Measurements from ENCODE around the gene PTPRT. TPM values are rescaled to one million over a fixed set of nuclear protein-coding genes. Genes with fewer than 3 reads are reported as not detected.

Gene PTPRT
- total RNA-seq, 3 donors from 2014 or later: 0.32 to 6.3 (median 4.9) TPM

DNA sequence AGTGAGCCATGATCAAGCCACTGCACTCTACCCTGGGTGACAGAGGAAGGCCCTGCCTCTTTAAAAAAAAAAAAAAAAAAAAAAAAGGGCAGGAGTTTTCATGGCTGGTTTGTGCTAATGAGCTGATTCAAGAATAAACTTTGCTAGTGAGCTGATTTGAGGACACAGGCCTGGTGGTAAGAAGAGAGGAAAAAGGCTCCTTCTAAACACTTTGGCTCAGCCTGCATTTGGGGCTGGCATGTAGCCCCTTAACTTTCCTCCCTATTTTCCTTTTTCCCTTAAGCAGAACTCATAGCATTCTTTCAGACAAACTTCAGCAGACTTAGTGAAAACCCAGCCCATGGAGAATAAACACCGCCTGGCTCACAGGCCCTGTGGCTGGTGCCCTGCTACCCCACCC lies 432.7 kb downstream of the PTPRT start:
- DNase-seq (ENCODE audit: low spot score in 2 of 2): no peak
- intact Hi-C loops (cut with DNase I; ENCODE audit: low total_unique reads): no loop called here
- H3K4me1 ChIP-seq: no peaks in the 10 kb centered on the region
- TF ChIP-seq POLR2A (IDR thresholded peaks at IDR 0.05): no peak
- TF ChIP-seq, protein P1, sequence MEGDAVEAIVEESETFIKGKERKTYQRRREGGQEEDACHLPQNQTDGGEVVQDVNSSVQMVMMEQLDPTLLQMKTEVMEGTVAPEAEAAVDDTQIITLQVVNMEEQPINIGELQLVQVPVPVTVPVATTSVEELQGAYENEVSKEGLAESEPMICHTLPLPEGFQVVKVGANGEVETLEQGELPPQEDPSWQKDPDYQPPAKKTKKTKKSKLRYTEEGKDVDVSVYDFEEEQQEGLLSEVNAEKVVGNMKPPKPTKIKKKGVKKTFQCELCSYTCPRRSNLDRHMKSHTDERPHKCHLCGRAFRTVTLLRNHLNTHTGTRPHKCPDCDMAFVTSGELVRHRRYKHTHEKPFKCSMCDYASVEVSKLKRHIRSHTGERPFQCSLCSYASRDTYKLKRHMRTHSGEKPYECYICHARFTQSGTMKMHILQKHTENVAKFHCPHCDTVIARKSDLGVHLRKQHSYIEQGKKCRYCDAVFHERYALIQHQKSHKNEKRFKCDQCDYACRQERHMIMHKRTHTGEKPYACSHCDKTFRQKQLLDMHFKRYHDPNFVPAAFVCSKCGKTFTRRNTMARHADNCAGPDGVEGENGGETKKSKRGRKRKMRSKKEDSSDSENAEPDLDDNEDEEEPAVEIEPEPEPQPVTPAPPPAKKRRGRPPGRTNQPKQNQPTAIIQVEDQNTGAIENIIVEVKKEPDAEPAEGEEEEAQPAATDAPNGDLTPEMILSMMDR (IDR thresholded peaks at IDR 0.05): no peak
- no peak for TF ChIP-seq POLR2AphosphoS5 (IDR thresholded peaks at IDR 0.05)
- H3K36me3 ChIP-seq: no peaks in the 10 kb centered on the region
- no peaks in the 10 kb centered on the region for H3K27me3 ChIP-seq
- H3K9me3 ChIP-seq: no peaks in the 10 kb centered on the region
- no peak overlapping the region for H3K27ac ChIP-seq
- H3K4me3 ChIP-seq: no peak overlapping the region

DNA sequence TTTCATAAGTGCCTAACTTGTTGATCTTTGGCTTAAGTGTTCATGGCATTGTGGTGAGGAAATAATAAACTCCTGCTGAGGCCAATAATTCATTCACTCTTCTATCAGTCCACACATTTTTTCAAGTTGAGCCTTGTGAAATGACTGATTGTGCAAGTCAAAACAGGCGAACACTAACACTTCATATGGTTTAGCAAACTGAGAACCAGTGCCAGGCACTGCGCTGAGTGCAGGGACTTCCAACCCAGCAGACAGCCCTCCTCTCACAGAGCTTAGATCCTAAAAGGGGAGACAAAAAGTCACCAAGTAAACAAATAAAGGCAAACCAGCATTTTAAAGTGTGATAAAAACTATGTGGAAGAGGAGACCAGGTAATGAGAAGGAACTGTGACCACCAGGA lies 435.0 kb downstream of the PTPRT start:
- intact Hi-C loops (cut with DNase I; ENCODE audit: low total_unique reads): no loop called here
- TF ChIP-seq POLR2AphosphoS5 (IDR thresholded peaks at IDR 0.05) (no peak), POLR2A (IDR thresholded peaks at IDR 0.05) (no peak)
- TF ChIP-seq, protein P1 (IDR thresholded peaks at IDR 0.05): no peak
- H3K4me3 ChIP-seq: no peak overlapping the region
- H3K27ac ChIP-seq: peak overlapping the region in 1 of 2 donors; percentile 12
- H3K36me3 ChIP-seq: no peaks in the 10 kb centered on the region
- H3K27me3 ChIP-seq: no peaks in the 10 kb centered on the region
- no peaks in the 10 kb centered on the region for H3K9me3 ChIP-seq
- H3K4me1 ChIP-seq: no peaks in the 10 kb centered on the region
- DNase-seq (ENCODE audit: low spot score in 2 of 2): no peak

DNA sequence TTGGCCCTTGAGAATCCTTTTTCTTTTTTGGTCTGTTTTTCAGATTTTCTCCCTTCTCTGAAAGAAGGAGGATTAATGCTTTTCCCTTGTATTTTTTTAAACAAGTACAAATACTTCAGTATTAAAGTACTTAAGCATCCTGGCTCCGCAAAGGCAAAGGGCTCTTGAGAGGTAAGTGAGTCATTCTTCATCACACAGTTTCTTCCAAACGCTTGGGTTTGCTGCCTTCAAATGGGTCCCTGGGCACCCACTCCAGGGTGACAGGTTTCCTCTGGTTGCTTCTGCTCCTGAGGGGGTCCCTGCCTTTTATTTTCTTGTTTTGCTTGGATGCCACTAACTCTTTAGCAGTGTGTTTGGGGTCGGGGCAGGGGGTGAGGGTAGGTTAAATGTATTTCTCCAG lies 437.1 kb downstream of the PTPRT start:
- Histone ChIP-seq H3K27me3 (no peaks in the 10 kb centered on the region), H3K4me1 (no peaks in the 10 kb centered on the region), H3K4me3 (no peak overlapping the region), H3K36me3 (no peaks in the 10 kb centered on the region), H3K9me3 (no peaks in the 10 kb centered on the region), H3K27ac (no peak overlapping the region)
- DNase-seq (ENCODE audit: low spot score in 2 of 2): no peak
- intact Hi-C loops (cut with DNase I; ENCODE audit: low total_unique reads): no loop called here
- TF ChIP-seq POLR2AphosphoS5 (IDR thresholded peaks at IDR 0.05): no peak
- TF ChIP-seq, protein P1 (IDR thresholded peaks at IDR 0.05): no peak
- no peak for TF ChIP-seq POLR2A (IDR thresholded peaks at IDR 0.05)

DNA sequence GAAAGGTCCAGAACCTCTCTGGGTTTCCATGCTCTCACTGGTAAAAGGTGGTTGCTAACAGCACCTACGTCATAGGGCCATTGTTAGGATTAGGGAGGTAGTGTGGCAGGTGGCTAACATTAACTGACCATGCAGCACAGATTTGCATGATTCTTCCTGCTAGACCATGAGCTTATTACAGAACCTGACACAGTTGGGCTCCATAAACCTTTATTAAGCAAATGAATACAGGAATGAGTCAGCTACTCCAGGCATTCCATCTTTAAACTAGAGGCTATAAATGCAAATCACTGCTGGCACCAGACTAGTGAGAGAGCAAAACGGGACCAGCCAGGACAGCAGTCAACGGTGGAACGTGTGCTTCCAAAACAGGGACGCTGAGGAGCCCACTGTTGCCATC lies 440.1 kb downstream of the PTPRT start:
- no peak for TF ChIP-seq POLR2A (IDR thresholded peaks at IDR 0.05)
- TF ChIP-seq POLR2AphosphoS5 (IDR thresholded peaks at IDR 0.05): no peak
- TF ChIP-seq, protein P1 (IDR thresholded peaks at IDR 0.05): no peak
- no peak overlapping the region for H3K27ac ChIP-seq
- no peak overlapping the region for H3K4me3 ChIP-seq
- H3K36me3 ChIP-seq: no peaks in the 10 kb centered on the region
- H3K9me3 ChIP-seq: no peaks in the 10 kb centered on the region
- no peaks in the 10 kb centered on the region for H3K4me1 ChIP-seq
- intact Hi-C loops (cut with DNase I; ENCODE audit: low total_unique reads): no loop called here
- DNase-seq (ENCODE audit: low spot score in 2 of 2): no peak
- H3K27me3 ChIP-seq: no peaks in the 10 kb centered on the region

DNA sequence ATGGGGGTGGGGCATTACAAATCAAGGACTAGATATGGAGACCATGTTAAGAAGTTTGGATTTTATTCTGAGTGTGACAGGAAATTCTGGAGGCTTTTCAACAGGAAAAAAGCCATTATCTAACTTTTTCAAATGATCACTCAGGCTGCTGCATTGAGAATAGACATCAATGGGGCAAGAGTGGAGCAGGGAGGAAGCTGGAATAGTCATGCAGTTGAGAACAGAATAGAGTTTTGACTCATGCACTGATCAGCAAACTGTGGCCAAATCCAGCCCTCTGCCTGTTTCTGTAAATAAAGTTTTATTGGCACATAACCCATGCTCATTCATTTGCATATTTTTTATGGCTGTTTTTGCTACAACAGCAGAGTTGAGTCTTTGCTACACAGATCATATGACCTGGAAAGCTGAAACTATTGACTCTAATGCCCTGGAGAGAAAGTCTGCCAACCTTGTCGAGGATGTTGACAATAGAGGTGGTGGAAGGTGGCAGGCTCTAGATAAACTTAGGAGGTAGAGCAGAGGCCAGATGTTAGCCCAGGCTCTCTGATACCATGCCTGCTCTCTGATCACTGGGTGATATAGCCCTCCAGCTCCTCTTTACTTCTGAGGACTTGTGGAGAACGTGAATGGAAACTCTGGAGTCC lies 441.8 kb downstream of the PTPRT start:
- intact Hi-C loops (cut with DNase I; ENCODE audit: low total_unique reads): no loop called here
- Histone ChIP-seq H3K27ac (no peak overlapping the region), H3K4me1 (no peaks in the 10 kb centered on the region), H3K9me3 (no peaks in the 10 kb centered on the region), H3K36me3 (no peaks in the 10 kb centered on the region), H3K27me3 (no peaks in the 10 kb centered on the region), H3K4me3 (no peak overlapping the region)
- TF ChIP-seq POLR2A (IDR thresholded peaks at IDR 0.05) (no peak), POLR2AphosphoS5 (IDR thresholded peaks at IDR 0.05) (no peak)
- TF ChIP-seq, protein P1 (IDR thresholded peaks at IDR 0.05): no peak
- DNase-seq (ENCODE audit: low spot score in 2 of 2): no peak

All from breast epithelium (tissue), 4 donors.